Activated CD8-positive, alpha-beta memory T cell treated with anti-CD3 and anti-CD28 coated beads, Interleukin-2, amount 50 U/mL, for 48 hours (primary cell): ENCODE results near the gene ANXA5.

Source experiments
- DNase-seq: peaks from one replicate; pipeline ENCODE4 v3.0.0-alpha.2; 2020

ANXA5 gene

DNA sequence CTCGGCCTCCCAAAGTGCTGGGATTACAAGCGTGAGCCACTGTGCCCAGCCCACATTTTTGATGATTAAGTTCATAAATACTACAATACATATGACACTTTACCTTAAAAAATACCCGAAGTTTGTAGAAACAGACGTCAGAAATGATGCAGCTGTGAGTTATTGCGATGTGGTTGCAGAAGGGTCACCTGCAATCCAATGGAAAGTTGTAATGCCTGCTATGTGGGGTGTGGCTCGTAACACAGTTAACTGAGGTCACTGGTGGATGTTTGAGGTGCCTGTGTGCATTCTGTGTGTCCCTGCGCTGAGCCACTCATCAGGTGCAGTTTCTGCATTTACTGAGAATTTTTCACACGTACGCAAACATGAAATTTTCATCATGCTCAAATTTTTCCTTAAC is 64.1 kb downstream of the ANXA5 start:
- no peak for DNase-seq
